Trophoblast cell (in vitro differentiated cells and primary cell): ENCODE measurements around the gene UTRN.

Source experiments
- DNase-seq, 2 donors: peaks; one replicate each; pipeline ENCODE4 v3.0.0-alpha.2; 2016
- H2AFZ ChIP-seq: 2 replicates; pipeline ENCODE4 v1.6.1; 2013; ENCODE audit warnings: low read length, moderate library complexity, mild to moderate bottlenecking; ENCODE audit not compliant: insufficient read depth, poor library complexity
- H2AK5ac ChIP-seq: 2 replicates; pipeline ENCODE4 v1.6.1; 2013; ENCODE audit warnings: mild to moderate bottlenecking, low read length
- H2BK120ac ChIP-seq: 2 replicates; pipeline ENCODE4 v1.6.1; 2013; ENCODE audit warnings: low read length, mild to moderate bottlenecking, moderate library complexity; ENCODE audit not compliant: insufficient read depth, poor library complexity
- H2BK12ac ChIP-seq: 2 replicates; pipeline ENCODE4 v1.6.1; 2013; ENCODE audit warnings: mild to moderate bottlenecking, low read length, moderate library complexity
- H2BK5ac ChIP-seq: 2 replicates; pipeline ENCODE4 v1.6.1; 2013; ENCODE audit warnings: low read length, low read depth, moderate library complexity, mild to moderate bottlenecking; ENCODE audit not compliant: poor library complexity
- H3K14ac ChIP-seq: 2 replicates; pipeline ENCODE4 v1.6.1; 2013; ENCODE audit warnings: mild to moderate bottlenecking, low read length
- H3K18ac ChIP-seq: 2 replicates; pipeline ENCODE4 v1.6.1; 2013; ENCODE audit warnings: mild to moderate bottlenecking, low read length
- H3K23ac ChIP-seq: 2 replicates; pipeline ENCODE4 v1.6.1; 2013; ENCODE audit warnings: low read length
- H3K27ac ChIP-seq: 2 replicates; pipeline ENCODE4 v1.5.1; 2013; ENCODE audit warnings: low read depth, mild to moderate bottlenecking, inconsistent platforms, low read length, moderate library complexity
- H3K27me3 ChIP-seq: 2 replicates; pipeline ENCODE4 v1.6.1; 2013; ENCODE audit warnings: inconsistent platforms, mild to moderate bottlenecking, low read length, moderate library complexity; ENCODE audit not compliant: insufficient read depth
- H3K36me3 ChIP-seq, 2 experiments: 1 replicate in 1 of 2; 2 replicates in 1 of 2; pipeline ENCODE4 v1.6.1; 2013; ENCODE audit warnings: low read length in 2 of 2, mild to moderate bottlenecking in 2 of 2, moderate library complexity in 1 of 2; ENCODE audit not compliant: insufficient read depth in 2 of 2, control insufficient read depth in 1 of 2
- H3K4ac ChIP-seq: 2 replicates; pipeline ENCODE4 v1.6.1; 2013; ENCODE audit warnings: low read depth, mild to moderate bottlenecking, low read length, moderate library complexity
- H3K4me1 ChIP-seq, 2 experiments: 1 replicate in 1 of 2; 2 replicates in 1 of 2; pipeline ENCODE4 v1.6.1; 2013; ENCODE audit warnings: low read length in 2 of 2, mild to moderate bottlenecking in 2 of 2, moderate library complexity in 1 of 2; ENCODE audit not compliant: insufficient read depth in 2 of 2, control insufficient read depth in 1 of 2
- H3K4me2 ChIP-seq: 2 replicates; pipeline ENCODE4 v1.6.1; 2013; ENCODE audit warnings: inconsistent platforms, mild to moderate bottlenecking, low read length, moderate library complexity
- H3K4me3 ChIP-seq: 2 replicates; pipeline ENCODE4 v1.5.1; 2013; ENCODE audit warnings: mild to moderate bottlenecking, low read depth, low read length, inconsistent platforms
- H3K79me1 ChIP-seq: one replicate; pipeline ENCODE4 v1.6.1; 2013; ENCODE audit warnings: low read length
- H3K79me2 ChIP-seq: 2 replicates; pipeline ENCODE4 v1.6.1; 2013; ENCODE audit warnings: low read length, mild to moderate bottlenecking; ENCODE audit not compliant: control insufficient read depth, insufficient read depth, poor library complexity
- H3K9ac ChIP-seq: 2 replicates; pipeline ENCODE4 v1.6.1; 2013; ENCODE audit warnings: mild to moderate bottlenecking, low read length
- H3K9me3 ChIP-seq: 2 replicates; pipeline ENCODE4 v1.6.1; 2013; ENCODE audit warnings: low read depth, mild to moderate bottlenecking, control low read depth, inconsistent platforms, low read length; ENCODE audit not compliant: insufficient read depth
- H4K12ac ChIP-seq: 2 replicates; pipeline ENCODE4 v1.6.1; 2013; ENCODE audit warnings: low read depth, mild to moderate bottlenecking, low read length, moderate library complexity
- H4K8ac ChIP-seq: 2 replicates; pipeline ENCODE4 v1.6.1; 2013; ENCODE audit warnings: low read depth, mild to moderate bottlenecking, low read length, moderate library complexity
- H4K91ac ChIP-seq: one replicate; pipeline ENCODE4 v1.6.1; 2013; ENCODE audit warnings: low read depth, mild to moderate bottlenecking, low read length, moderate library complexity
- WGBS: extraction: QIAGEN DNeasy Blood & Tissue Kit; methylation state at CpG from one replicate; pipeline ENCODE4 v1.1.7; 2013; ENCODE audit warnings: missing lambda C conversion rate; ENCODE audit not compliant: insufficient read length, insufficient coverage; ENCODE audit errors: extremely low coverage; 5-methylcytosine and 5-hydroxymethylcytosine counted together

Gene UTRN

GRCh38 chr6:144277605-144278227 lies 7.4 kb upstream of the UTRN start:
- no peak overlapping the region for H2BK12ac ChIP-seq
- no peak overlapping the region for H3K14ac ChIP-seq
- no peak overlapping the region for H2AK5ac ChIP-seq
- no peak overlapping the region for H3K4me3 ChIP-seq
- no peak overlapping the region for H3K18ac ChIP-seq
- no peak overlapping the region for H2AFZ ChIP-seq
- no peak overlapping the region for H3K27ac ChIP-seq
- H3K36me3 ChIP-seq = no peaks in the 10 kb centered on the region
- no peak overlapping the region for H3K23ac ChIP-seq
- H4K8ac ChIP-seq = no peak overlapping the region
- H3K4me2 ChIP-seq = no peak overlapping the region
- H3K79me1 ChIP-seq = no peaks in the 10 kb centered on the region
- no peak overlapping the region for H2BK120ac ChIP-seq
- H4K91ac ChIP-seq = no peak overlapping the region
- no peaks in the 10 kb centered on the region for H3K9me3 ChIP-seq
- H3K27me3 ChIP-seq = no peaks in the 10 kb centered on the region
- H3K4ac ChIP-seq = no peak overlapping the region
- no peak for DNase-seq
- H3K4me1 ChIP-seq = peaks cover 0 to 5% of the 10 kb centered on the region in 2 experiments
- no peak overlapping the region for H2BK5ac ChIP-seq
- WGBS = no CpG with 5 or more reads among the region's 8 CpGs
- H4K12ac ChIP-seq = no peak overlapping the region
- no peak overlapping the region for H3K9ac ChIP-seq
- H3K79me2 ChIP-seq = no peaks in the 10 kb centered on the region

DNA sequence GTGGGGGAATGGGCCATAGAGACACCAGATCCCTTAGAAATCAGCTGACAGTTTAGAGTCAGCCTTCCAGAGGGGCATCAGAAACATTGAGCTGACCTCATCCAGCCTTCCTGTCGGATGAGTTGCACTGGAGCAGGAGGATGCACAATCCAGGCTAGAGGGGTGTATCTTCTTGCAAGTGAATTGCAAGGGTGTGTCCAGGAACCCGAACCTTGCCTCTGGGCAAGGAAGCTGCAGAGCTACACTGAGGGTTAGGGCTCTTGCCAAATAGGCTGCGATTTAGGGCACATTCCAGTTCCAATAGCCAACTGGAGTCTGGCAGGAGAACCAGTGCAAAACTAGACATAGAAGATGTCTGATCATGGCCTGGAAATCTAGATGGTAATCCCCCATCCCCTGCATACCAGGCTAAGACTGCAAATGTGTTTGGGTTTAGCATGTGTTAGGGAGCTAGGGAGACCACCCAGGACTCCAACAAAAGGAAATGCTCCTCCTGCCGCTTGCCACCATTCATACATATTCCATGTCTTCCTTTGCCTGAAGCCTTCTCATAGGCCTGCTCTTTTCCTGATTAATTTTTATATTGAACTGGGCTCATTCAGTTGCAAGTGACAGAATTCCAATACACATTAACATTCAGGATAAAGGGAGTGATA lies 6.3 kb upstream of the UTRN start:
- Histone ChIP-seq H4K12ac (no peak overlapping the region), H2AK5ac (no peak overlapping the region), H3K4ac (no peak overlapping the region), H3K4me1 (peaks cover 0 to 5% of the 10 kb centered on the region in 2 experiments), H4K91ac (no peak overlapping the region), H3K4me3 (no peak overlapping the region), H3K79me1 (no peaks in the 10 kb centered on the region), H2BK12ac (no peak overlapping the region), H3K79me2 (no peaks in the 10 kb centered on the region), H3K27ac (no peak overlapping the region), H3K14ac (no peak overlapping the region), H4K8ac (no peak overlapping the region), H3K9me3 (no peaks in the 10 kb centered on the region), H2BK5ac (no peak overlapping the region), H2BK120ac (no peak overlapping the region), H3K23ac (no peak overlapping the region), H3K9ac (no peak overlapping the region), H3K27me3 (no peaks in the 10 kb centered on the region), H3K18ac (no peak overlapping the region), H3K4me2 (no peak overlapping the region), H3K36me3 (no peaks in the 10 kb centered on the region), H2AFZ (no peak overlapping the region)
- WGBS = no CpG with 5 or more reads among the region's 4 CpGs
- DNase-seq = no peak

- H3K23ac ChIP-seq = no peak overlapping the region
- no peaks in the 10 kb centered on the region for H3K27me3 ChIP-seq
- H3K9ac ChIP-seq = no peak overlapping the region
- H2AFZ ChIP-seq = no peak overlapping the region
- peaks cover under 1% of the 10 kb centered on the region for H3K79me1 ChIP-seq
- no CpG with 5 or more reads among the region's 2 CpGs for WGBS
- H4K8ac ChIP-seq = no peak overlapping the region
- H2AK5ac ChIP-seq = no peak overlapping the region
- H3K4me3 ChIP-seq = no peak overlapping the region
- no peak overlapping the region for H3K14ac ChIP-seq
- no peaks in the 10 kb centered on the region for H3K36me3 ChIP-seq
- H2BK12ac ChIP-seq = no peak overlapping the region
- H2BK5ac ChIP-seq = no peak overlapping the region
- no peak for DNase-seq
- no peak overlapping the region for H4K12ac ChIP-seq
- H2BK120ac ChIP-seq = no peak overlapping the region
- no peaks in the 10 kb centered on the region for H3K79me2 ChIP-seq
- H3K9me3 ChIP-seq = no peaks in the 10 kb centered on the region
- H3K18ac ChIP-seq = no peak overlapping the region
- H3K4me2 ChIP-seq = no peak overlapping the region
- peaks cover 0 to 5% of the 10 kb centered on the region in 2 experiments for H3K4me1 ChIP-seq
- H3K4ac ChIP-seq = no peak overlapping the region
- H4K91ac ChIP-seq = no peak overlapping the region
- no peak overlapping the region for H3K27ac ChIP-seq
Measured at GRCh38 chr6:144279484-144280150, 5.5 kb upstream of the UTRN start.

DNA sequence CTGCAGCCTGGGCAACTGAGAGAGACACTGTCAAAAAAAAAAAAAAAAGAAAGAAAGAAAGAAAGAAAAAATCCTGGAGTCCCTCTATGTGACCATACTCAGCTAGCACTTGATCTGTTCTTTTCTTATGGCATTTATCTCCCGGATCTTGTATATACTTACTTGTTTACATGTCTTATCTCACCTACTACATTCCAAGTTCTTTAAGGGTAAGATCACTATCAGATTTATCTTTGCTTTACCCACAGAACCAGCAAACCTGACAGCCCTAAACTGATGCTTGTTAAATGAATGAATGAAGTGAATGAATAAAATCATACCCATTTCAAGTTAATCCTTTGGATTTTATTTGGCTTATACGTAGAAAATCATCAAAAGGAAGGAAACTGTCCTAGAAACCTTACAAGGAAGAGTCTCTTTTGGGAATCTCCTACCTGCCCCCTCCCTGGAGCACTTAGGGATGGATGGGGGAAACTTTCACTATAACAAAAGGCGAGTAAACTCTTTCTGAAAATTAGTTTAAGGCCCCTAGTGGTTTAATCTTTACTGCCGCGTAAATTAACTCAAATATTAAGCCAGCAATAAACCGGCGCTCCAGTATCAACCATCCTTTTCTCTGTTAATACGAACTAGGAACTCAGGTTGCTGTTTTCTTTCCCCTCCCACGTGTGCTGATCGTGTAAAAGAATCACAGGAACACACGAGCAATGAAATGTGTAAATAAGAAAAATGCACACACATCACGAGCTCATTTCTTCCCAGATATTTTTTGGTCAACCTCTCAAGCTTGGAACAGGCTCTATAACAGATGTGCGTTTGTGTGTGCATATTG lies 1.3 kb upstream of the UTRN start:
- no peaks in the 10 kb centered on the region for H3K36me3 ChIP-seq
- no peak overlapping the region for H3K4ac ChIP-seq
- no peak overlapping the region for H2AK5ac ChIP-seq
- H4K91ac ChIP-seq = no peak overlapping the region
- DNase-seq = peak in 1 of 2 donors; percentile 34
- no CpG with 5 or more reads among the region's 13 CpGs for WGBS
- no peak overlapping the region for H4K12ac ChIP-seq
- H3K79me2 ChIP-seq = peaks cover 14% of the 10 kb centered on the region
- H3K9ac ChIP-seq = peak overlapping the region; percentile 37
- peak overlapping the region; percentile 73 for H3K4me2 ChIP-seq
- H3K23ac ChIP-seq = no peak overlapping the region
- H3K27ac ChIP-seq = peak overlapping the region; percentile 50
- H2BK120ac ChIP-seq = no peak overlapping the region
- no peaks in the 10 kb centered on the region for H3K4me1 ChIP-seq
- H3K14ac ChIP-seq = no peak overlapping the region
- H2BK12ac ChIP-seq = no peak overlapping the region
- no peaks in the 10 kb centered on the region for H3K27me3 ChIP-seq
- H2AFZ ChIP-seq = no peak overlapping the region
- H2BK5ac ChIP-seq = no peak overlapping the region
- peaks cover 16% of the 10 kb centered on the region for H3K79me1 ChIP-seq
- no peak overlapping the region for H4K8ac ChIP-seq
- H3K4me3 ChIP-seq = no peak overlapping the region
- no peak overlapping the region for H3K18ac ChIP-seq
- no peaks in the 10 kb centered on the region for H3K9me3 ChIP-seq
